HCT116 (cell line): ENCODE measurements around the gene NR1H3.

Experiments used
- ATF3 ChIP-seq: IDR thresholded peaks from 2 replicates; pipeline ENCODE4 v1.6.1; 2012
- CEBPB ChIP-seq: IDR thresholded peaks from 2 replicates; pipeline ENCODE4 v1.6.1; 2012; ENCODE audit warnings: low read depth
- CTCF ChIP-seq, 3 experiments: fragments of 200-600 bp in 1 of 3; sonication (generic) in 1 of 3; IDR thresholded peaks in 2 of 3; conservative IDR thresholded peaks in 1 of 3; 2 replicates each; pipeline ENCODE4 v1.5.1; 2012 to 2017; ENCODE audit warnings: low read depth in 2 of 3, low read length in 2 of 3, antibody characterized with exemption in 1 of 3, borderline replicate concordance in 1 of 3, control low read depth in 1 of 3, mild to moderate bottlenecking in 1 of 3, mixed read lengths in 1 of 3, mixed run types in 1 of 3, moderate library complexity in 1 of 3; ENCODE audit not compliant: insufficient read depth in 1 of 3
- EZH2 ChIP-seq: fragments of 200-600 bp; sonication (generic); IDR thresholded peaks from 2 replicates; pipeline ENCODE4 v1.6.1; 2017; ENCODE audit warnings: antibody characterized with exemption, mixed run types
- POLR2A ChIP-seq: IDR thresholded peaks from 2 replicates; pipeline ENCODE4 v1.7.0; 2011; ENCODE audit warnings: borderline replicate concordance; ENCODE audit not compliant: insufficient read depth, insufficient read length; ENCODE audit errors: extremely low read depth
- RAD21 ChIP-seq: IDR thresholded peaks from 2 replicates; pipeline ENCODE4 v1.6.1; 2012; ENCODE audit warnings: low read depth, mild to moderate bottlenecking
- REST ChIP-seq: IDR thresholded peaks from 2 replicates; pipeline ENCODE4 v1.6.1; 2012; ENCODE audit warnings: low read depth
- TCF7L2 ChIP-seq: IDR thresholded peaks from 2 replicates; pipeline ENCODE4 v1.7.0; 2011; ENCODE audit warnings: borderline replicate concordance, inconsistent platforms; ENCODE audit not compliant: insufficient read depth, insufficient read length; ENCODE audit errors: extremely low read depth
- ZFX ChIP-seq: fragments of 450-650 bp; IDR thresholded peaks from 2 replicates; pipeline ENCODE4 v1.6.1; 2017

- TF ChIP-seq POLR2A, result no peak
- no peak for TF ChIP-seq CTCF (IDR thresholded peaks at IDR 0.05 in 2 of 3, conservative IDR thresholded peaks at IDR 0.05 in 1 of 3; ENCODE audit: borderline replicate concordance in 1 of 3, insufficient read depth in 1 of 3, low read depth in 2 of 3, low read length in 2 of 3)
- TF ChIP-seq RAD21, result no peak
- TF ChIP-seq ZFX, result no peak
- no peak for TF ChIP-seq EZH2
- no peak for TF ChIP-seq REST
- no peak for TF ChIP-seq ATF3
- no peak for TF ChIP-seq TCF7L2
- TF ChIP-seq CEBPB, result no peak
These were observed 3.4 kb upstream of the NR1H3 start for GRCh38 chr11:47254386-47254785.
